RKO (cell line): Measurements from ENCODE around the gene ERFE.

Experiments
- DNase-seq: peaks from one replicate; pipeline ENCODE4 v3.0.0-alpha.2; 2016; ENCODE audit warnings: low spot score

Gene ERFE

DNA sequence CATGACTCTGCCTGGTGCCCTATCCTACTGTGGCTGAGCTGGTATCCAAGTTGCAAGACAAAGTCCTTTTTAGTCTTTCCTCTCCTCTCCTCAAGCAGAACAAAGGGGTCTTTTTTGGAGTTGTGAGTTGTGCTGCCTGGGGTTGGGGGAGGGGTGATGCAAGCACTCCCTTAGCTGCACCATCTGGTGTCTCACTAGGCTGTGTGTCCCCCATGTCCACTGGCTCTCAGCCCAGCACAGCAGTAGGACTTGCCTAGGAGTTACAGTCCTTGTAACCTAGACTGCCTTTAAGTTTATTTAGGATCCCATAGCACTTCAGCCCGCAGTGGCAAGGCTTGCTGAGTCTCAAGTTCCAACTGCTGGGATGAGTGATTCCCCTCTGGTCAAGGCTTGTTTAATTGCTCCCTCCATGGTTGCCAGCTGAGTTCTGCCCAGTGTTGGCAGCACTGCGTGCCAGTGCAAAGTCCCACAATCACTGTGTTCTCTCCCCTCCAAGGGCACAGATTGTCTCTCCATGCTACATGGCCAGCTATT is 57.9 kb downstream of the ERFE start:
- no peak for DNase-seq
